HepG2 (cell line): ENCODE results near the gene ENTPD6. TPM values are rescaled to one million over a fixed set of nuclear protein-coding genes. Genes with fewer than 3 reads are reported as not detected.

ENCODE experiments used
- CHD2 ChIP-seq: IDR thresholded peaks from 2 replicates; pipeline ENCODE4 v1.6.1; 2011; ENCODE audit warnings: low read depth, low read length, improper control_type of control experiment
- GATAD2A ChIP-seq: IDR thresholded peaks from 2 replicates; pipeline ENCODE4 v1.6.1; 2016
- GPBP1L1 ChIP-seq: sonication (generic); formaldehyde crosslinking; IDR thresholded peaks from 2 replicates; pipeline ENCODE4 v1.5.0; 2020; ENCODE audit warnings: mild to moderate bottlenecking, missing genetic modification reagents
- HMG20B ChIP-seq: conservative IDR thresholded peaks from 2 replicates; pipeline ENCODE4 v1.6.1; 2016; ENCODE audit warnings: missing genetic modification reagents, missing compliant biosample characterization
- HNRNPUL1 ChIP-seq: fragments of 200-400 bp; formaldehyde crosslinking; IDR thresholded peaks from 2 replicates; pipeline ENCODE4 v1.6.1; 2017; ENCODE audit warnings: low read depth, mild to moderate bottlenecking, low read length, moderate library complexity
- JUNB ChIP-seq: sonication (generic); formaldehyde crosslinking; IDR thresholded peaks from 2 replicates; pipeline ENCODE4 v1.8.0; 2022; ENCODE audit warnings: missing genetic modification reagents, mild to moderate bottlenecking, borderline replicate concordance
- MAFK ChIP-seq, 2 experiments: IDR thresholded peaks in 1 of 2; conservative IDR thresholded peaks in 1 of 2; 2 replicates each; pipeline ENCODE4 v1.6.1; 2011; ENCODE audit warnings: improper control_type of control experiment in 2 of 2, low read length in 2 of 2
- MXD1 ChIP-seq: sonication (generic); formaldehyde crosslinking; IDR thresholded peaks from 2 replicates; pipeline ENCODE4 v1.4.0; 2020; ENCODE audit warnings: mild to moderate bottlenecking, missing genetic modification reagents
- POLR2G ChIP-seq: fragments of 200-400 bp; formaldehyde crosslinking; IDR thresholded peaks from 2 replicates; pipeline ENCODE4 v1.6.1; 2018; ENCODE audit warnings: mild to moderate bottlenecking, low read depth, low read length, moderate library complexity
- RFXANK ChIP-seq: IDR thresholded peaks from 2 replicates; pipeline ENCODE4 v1.6.1; 2016
- ZBTB44 ChIP-seq: sonication (generic); formaldehyde crosslinking; IDR thresholded peaks from 2 replicates; pipeline ENCODE4 v1.4.0; 2020; ENCODE audit warnings: missing genetic modification reagents
- ZFP1 ChIP-seq: IDR thresholded peaks from 2 replicates; pipeline ENCODE4 v1.6.1; 2016
- ZGPAT ChIP-seq: IDR thresholded peaks from 2 replicates; pipeline ENCODE4 v1.6.1; 2016; ENCODE audit warnings: mild to moderate bottlenecking
- ZMYM4 ChIP-seq: sonication (generic); formaldehyde crosslinking; IDR thresholded peaks from 2 replicates; pipeline ENCODE4 v1.8.1; 2023; ENCODE audit warnings: mild to moderate bottlenecking, missing genetic modification reagents
- ZNF343 ChIP-seq: sonication (generic); formaldehyde crosslinking; IDR thresholded peaks from 2 replicates; pipeline ENCODE4 v1.4.0; 2020; ENCODE audit warnings: mild to moderate bottlenecking, missing genetic modification reagents
- ZNF367 ChIP-seq: sonication (generic); formaldehyde crosslinking; IDR thresholded peaks from 2 replicates; pipeline ENCODE4 v1.4.0; 2020; ENCODE audit warnings: missing genetic modification reagents, borderline replicate concordance
- ZNF512B ChIP-seq: sonication (generic); formaldehyde crosslinking; IDR thresholded peaks from 2 replicates; pipeline ENCODE4 v1.5.1; 2020; ENCODE audit warnings: missing genetic modification reagents, mild to moderate bottlenecking, borderline replicate concordance
- ZNF678 ChIP-seq: sonication (generic); formaldehyde crosslinking; IDR thresholded peaks from 2 replicates; pipeline ENCODE4 v1.4.0; 2020; ENCODE audit warnings: mild to moderate bottlenecking, missing genetic modification reagents
- ZNF724P ChIP-seq: sonication (generic); formaldehyde crosslinking; IDR thresholded peaks from 2 replicates; pipeline ENCODE4 v1.8.0; 2022; ENCODE audit warnings: missing genetic modification reagents, borderline replicate concordance
- ZNF788 ChIP-seq: sonication (generic); formaldehyde crosslinking; IDR thresholded peaks from 2 replicates; pipeline ENCODE4 v1.5.0; 2020; ENCODE audit warnings: mild to moderate bottlenecking, missing genetic modification reagents, borderline replicate concordance
- polyA plus RNA-seq, 8 experiments: library from polyadenylated mRNA; depleted of rRNA in 3 of 8; stranded (reverse) in 7 of 8; unstranded in 1 of 8; fragments of >200 nt; fragmentation: Illumina TruSeq in 4 of 8; extraction: Trizol in 4 of 8; gene quantifications; 2 replicates each; pipeline versions ENCODE4 v1.2.1 to v1.2.3, GENCODE V29; 2011 to 2016; ENCODE audit warnings: low read depth in 4 of 8, missing spikeins in 1 of 8, mixed read lengths in 1 of 8; ENCODE audit not compliant: insufficient read depth in 1 of 8
- total RNA-seq, 5 experiments: library from RNA; depleted of rRNA; stranded (reverse); fragments of >200 nt; fragmentation: Illumina TruSeq; extraction: Trizol; gene quantifications; 2 replicates each; pipeline ENCODE4 v1.2.3, GENCODE V29; 2016; ENCODE audit warnings: low read depth in 1 of 5

The ENTPD6 gene
- total and polyA plus RNA-seq, 2 of the 13 experiments (the other 11 are each of a cell fraction or from before 2014, with no cell fraction given) = 164 to 172 TPM

GRCh38 chr20:25195962-25196785 lies 662 bp downstream of the ENTPD6 start (continued):
- TF ChIP-seq HMG20B (CRISPR knock-in tag) = peak; percentile 46; the same call in 1 of the 2 replicates
- TF ChIP-seq POLR2G = no peak
- TF ChIP-seq RFXANK (CRISPR knock-in tag) = no peak
- TF ChIP-seq ZNF788 (CRISPR knock-in tag) = peak; percentile 13; the same call in 1 of the 2 replicates
- no peak; the same call in none of the 2 replicates for TF ChIP-seq MXD1 (CRISPR knock-in tag)
- peak; percentile 35; the same call in 1 of the 2 replicates for TF ChIP-seq GATAD2A (CRISPR knock-in tag)
- no peak for TF ChIP-seq HNRNPUL1
- peak; percentile 59; the same call in 1 of the 2 replicates for TF ChIP-seq JUNB (CRISPR knock-in tag)
- no peak for TF ChIP-seq ZMYM4
- 0 out of 2 replicates have a peak, but pooled peaks have one; percentile 2 for TF ChIP-seq ZNF343 (CRISPR knock-in tag)
- no peak for TF ChIP-seq ZNF512B
- no peak; the same call in 1 of the 2 replicates for TF ChIP-seq ZBTB44 (CRISPR knock-in tag)
- no peak for TF ChIP-seq CHD2
- no peak for TF ChIP-seq ZGPAT (CRISPR knock-in tag)
- no peak for TF ChIP-seq MAFK (conservative IDR thresholded peaks at IDR 0.05 in 1 of 2, IDR thresholded peaks at IDR 0.05 in 1 of 2; ENCODE audit: low read length in 2 of 2)
- 0 out of 2 replicates have a peak, but pooled peaks have one; percentile 2 for TF ChIP-seq ZNF678 (CRISPR knock-in tag)
- no peak for TF ChIP-seq GPBP1L1 (CRISPR knock-in tag)
- peak; percentile 84 for TF ChIP-seq ZNF367
- TF ChIP-seq ZFP1 = no peak
- TF ChIP-seq ZNF724P (CRISPR knock-in tag) = no peak
